Endothelial cell (in vitro differentiated cells): ENCODE results near the gene MRPL53. TPM values are rescaled to one million over a fixed set of nuclear protein-coding genes. Genes with fewer than 3 reads are reported as not detected.
A peak's percentile ranks its signal among the peaks of the same experiment; 100 is the strongest.

Experiments used
- DNase-seq: peaks from one replicate; pipeline ENCODE4 v3.0.0; 2021; ENCODE audit warnings: low spot score
- H3K27ac Mint-ChIP-seq: one replicate; pipeline ENCODE4 v1.8.0; 2021; ENCODE audit warnings: mixed read lengths, inconsistent platforms; ENCODE audit not compliant: unreplicated experiment
- H3K27me3 Mint-ChIP-seq: one replicate; pipeline ENCODE4 v1.8.0; 2021; ENCODE audit warnings: mild to moderate bottlenecking, moderate library complexity, mixed read lengths, inconsistent platforms; ENCODE audit not compliant: unreplicated experiment
- H3K36me3 Mint-ChIP-seq: one replicate; pipeline ENCODE4 v1.8.0; 2021; ENCODE audit warnings: mild to moderate bottlenecking, low read depth, mixed read lengths, inconsistent platforms; ENCODE audit not compliant: unreplicated experiment
- H3K4me1 Mint-ChIP-seq: one replicate; pipeline ENCODE4 v1.8.0; 2021; ENCODE audit warnings: mild to moderate bottlenecking, mixed read lengths, inconsistent platforms; ENCODE audit not compliant: unreplicated experiment
- H3K4me3 Mint-ChIP-seq: one replicate; pipeline ENCODE4 v1.8.0; 2021; ENCODE audit warnings: mild to moderate bottlenecking, mixed read lengths, inconsistent platforms; ENCODE audit not compliant: unreplicated experiment
- H3K9me3 Mint-ChIP-seq: one replicate; pipeline ENCODE4 v1.8.0; 2021; ENCODE audit warnings: mixed read lengths, inconsistent platforms; ENCODE audit not compliant: unreplicated experiment
- total RNA-seq: library from RNA; stranded (reverse); fragmentation: NEBNext Ultra II Directional; extraction: Animal tissue kit (Norgen Biotek cat#: 25700); gene quantifications from one replicate; pipeline ENCODE4 v1.2.1, GENCODE V29; 2021; ENCODE audit not compliant: unreplicated experiment
- TF ChIP-seq, protein P1 (sequence below): fragments of 200-600 bp; sonication (generic); IDR thresholded peaks from one replicate; pipeline ENCODE4 v1.5.0; 2021; ENCODE audit warnings: antibody characterized with exemption; ENCODE audit not compliant: unreplicated experiment

Gene MRPL53
- total RNA-seq, 1 donor from 2014 or later: 59.0 TPM

DNA sequence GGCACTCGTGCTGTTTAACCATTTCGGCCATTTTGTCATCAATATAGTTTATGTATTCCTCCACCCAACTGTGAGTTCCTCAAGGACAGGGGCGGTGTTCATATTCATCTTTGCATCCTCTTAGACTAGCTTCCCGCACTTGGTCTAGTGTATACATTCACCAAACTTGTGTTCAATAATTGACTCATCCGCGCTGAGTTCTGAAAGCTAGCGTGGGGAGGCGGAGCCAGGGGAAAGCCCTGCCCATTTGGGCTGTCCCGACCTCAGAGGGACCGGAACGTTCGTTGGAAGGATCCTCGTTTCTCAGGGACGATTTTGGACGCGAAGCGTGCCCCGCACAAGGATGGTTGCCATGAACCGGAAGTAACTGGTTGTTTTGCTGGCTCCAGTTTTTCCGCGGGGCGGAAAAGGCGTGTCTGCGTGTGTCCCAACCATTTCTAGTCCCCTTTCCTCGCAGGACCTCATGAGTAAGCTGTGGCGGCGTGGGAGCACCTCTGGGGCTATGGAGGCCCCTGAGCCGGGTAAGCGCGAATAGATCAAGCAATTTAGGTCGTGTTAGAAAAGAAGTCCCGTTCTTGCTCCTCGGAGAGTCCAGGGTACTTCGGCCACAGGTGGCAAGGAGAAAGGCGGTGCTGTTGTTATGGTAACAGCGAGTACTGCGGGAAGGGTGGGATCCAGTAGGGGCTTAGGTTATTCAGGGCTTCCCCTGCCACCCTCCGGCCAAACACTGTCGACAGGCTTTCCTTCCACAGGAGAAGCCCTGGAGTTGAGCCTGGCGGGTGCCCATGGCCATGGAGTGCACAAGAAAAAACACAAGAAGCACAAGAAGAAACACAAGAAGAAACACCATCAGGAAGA lies 17.6 kb downstream of the MRPL53 start, which contains the start of gene INO80B:
TSS of gene INO80B (plus strand) at position 434 of the 858 bp plus-strand sequence. CDS start at position 464, 30 bp downstream.
- Mint-ChIP-seq H3K36me3 (peaks cover 5% of the 10 kb centered on the region), H3K4me1 (peaks cover 40% of the 10 kb centered on the region), H3K4me3 (peak within 1 kb of the TSS; percentile 97), H3K27ac (peak within 1 kb of the TSS; percentile 79), H3K9me3 (no peaks in the 10 kb centered on the region), H3K27me3 (peaks cover 9% of the 10 kb centered on the region)
- DNase-seq: peak; percentile 94
- TF ChIP-seq, protein P1, sequence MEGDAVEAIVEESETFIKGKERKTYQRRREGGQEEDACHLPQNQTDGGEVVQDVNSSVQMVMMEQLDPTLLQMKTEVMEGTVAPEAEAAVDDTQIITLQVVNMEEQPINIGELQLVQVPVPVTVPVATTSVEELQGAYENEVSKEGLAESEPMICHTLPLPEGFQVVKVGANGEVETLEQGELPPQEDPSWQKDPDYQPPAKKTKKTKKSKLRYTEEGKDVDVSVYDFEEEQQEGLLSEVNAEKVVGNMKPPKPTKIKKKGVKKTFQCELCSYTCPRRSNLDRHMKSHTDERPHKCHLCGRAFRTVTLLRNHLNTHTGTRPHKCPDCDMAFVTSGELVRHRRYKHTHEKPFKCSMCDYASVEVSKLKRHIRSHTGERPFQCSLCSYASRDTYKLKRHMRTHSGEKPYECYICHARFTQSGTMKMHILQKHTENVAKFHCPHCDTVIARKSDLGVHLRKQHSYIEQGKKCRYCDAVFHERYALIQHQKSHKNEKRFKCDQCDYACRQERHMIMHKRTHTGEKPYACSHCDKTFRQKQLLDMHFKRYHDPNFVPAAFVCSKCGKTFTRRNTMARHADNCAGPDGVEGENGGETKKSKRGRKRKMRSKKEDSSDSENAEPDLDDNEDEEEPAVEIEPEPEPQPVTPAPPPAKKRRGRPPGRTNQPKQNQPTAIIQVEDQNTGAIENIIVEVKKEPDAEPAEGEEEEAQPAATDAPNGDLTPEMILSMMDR: no peak

DNA sequence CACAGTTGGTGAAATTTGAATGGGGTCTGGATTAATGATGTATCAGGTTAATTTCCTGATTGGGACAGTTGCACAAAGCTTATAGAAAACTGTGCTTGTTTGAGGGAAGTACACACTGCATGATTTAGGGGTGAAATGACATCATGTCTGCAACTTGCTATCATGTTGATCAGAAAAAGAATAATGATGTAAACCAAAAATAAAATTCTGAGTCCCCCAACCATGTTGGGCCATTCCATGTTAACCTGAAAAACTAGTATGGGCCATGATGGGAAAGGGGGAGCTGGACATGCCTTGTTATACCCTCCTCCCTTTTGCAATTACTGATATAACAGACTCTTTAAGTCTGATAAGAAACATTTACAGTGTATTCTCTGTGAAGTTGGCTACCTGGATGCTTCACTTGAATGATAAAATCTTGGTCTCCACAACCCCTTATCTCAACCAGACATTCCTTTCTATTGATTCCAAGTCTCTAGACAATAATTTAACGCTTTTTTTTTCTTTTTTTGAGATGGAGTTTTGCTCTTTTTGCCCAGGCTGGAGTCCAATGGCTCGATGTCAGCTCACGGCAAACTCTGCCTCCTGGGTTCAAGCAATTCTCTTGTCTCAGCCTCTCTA lies 21.8 kb downstream of the MRPL53 start:
- Mint-ChIP-seq H3K9me3 (no peaks in the 10 kb centered on the region), H3K27ac (no peak overlapping the region), H3K27me3 (peaks cover 2% of the 10 kb centered on the region), H3K4me3 (no peak overlapping the region), H3K36me3 (peaks cover 5% of the 10 kb centered on the region), H3K4me1 (peaks cover 15% of the 10 kb centered on the region)
- DNase-seq: no peak
- TF ChIP-seq, protein P1: no peak

DNA sequence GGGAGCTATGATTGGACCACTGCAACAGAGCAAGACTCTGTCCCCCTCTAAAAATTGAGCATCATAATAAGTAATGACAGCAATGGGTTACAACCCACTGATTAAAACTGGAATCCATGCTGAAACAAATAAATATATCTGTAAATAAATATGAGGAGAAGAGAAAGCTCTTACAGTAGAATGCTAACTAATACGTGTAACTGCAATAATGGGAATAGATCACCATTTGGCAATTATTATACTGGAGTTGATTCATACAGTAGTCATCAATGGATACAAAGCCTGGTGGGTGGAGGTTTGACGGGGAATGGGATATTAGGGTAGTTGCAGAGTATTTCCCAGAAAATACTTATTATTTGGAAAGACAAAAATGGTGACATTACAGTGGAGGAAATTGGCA lies 23.7 kb downstream of the MRPL53 start:
- TF ChIP-seq, protein P1: no peak
- no peak for DNase-seq
- no peaks in the 10 kb centered on the region for H3K36me3 Mint-ChIP-seq
- no peak overlapping the region for H3K27ac Mint-ChIP-seq
- H3K9me3 Mint-ChIP-seq: no peaks in the 10 kb centered on the region
- H3K4me3 Mint-ChIP-seq: no peak overlapping the region
- peaks cover 6% of the 10 kb centered on the region for H3K27me3 Mint-ChIP-seq
- peaks cover 20% of the 10 kb centered on the region for H3K4me1 Mint-ChIP-seq

- no peak overlapping the region for H3K4me3 Mint-ChIP-seq
- no peaks in the 10 kb centered on the region for H3K36me3 Mint-ChIP-seq
- peaks cover 6% of the 10 kb centered on the region for H3K27me3 Mint-ChIP-seq
- no peak overlapping the region for H3K27ac Mint-ChIP-seq
- H3K4me1 Mint-ChIP-seq: peaks cover 14% of the 10 kb centered on the region
- TF ChIP-seq, protein P1: no peak
- DNase-seq: no peak
- H3K9me3 Mint-ChIP-seq: no peaks in the 10 kb centered on the region
These were observed 25.1 kb downstream of the MRPL53 start for GRCh38 chr2:74447230-74447999.
